ENCODE data around the gene ARHGAP9.

The ARHGAP9 gene

DNA sequence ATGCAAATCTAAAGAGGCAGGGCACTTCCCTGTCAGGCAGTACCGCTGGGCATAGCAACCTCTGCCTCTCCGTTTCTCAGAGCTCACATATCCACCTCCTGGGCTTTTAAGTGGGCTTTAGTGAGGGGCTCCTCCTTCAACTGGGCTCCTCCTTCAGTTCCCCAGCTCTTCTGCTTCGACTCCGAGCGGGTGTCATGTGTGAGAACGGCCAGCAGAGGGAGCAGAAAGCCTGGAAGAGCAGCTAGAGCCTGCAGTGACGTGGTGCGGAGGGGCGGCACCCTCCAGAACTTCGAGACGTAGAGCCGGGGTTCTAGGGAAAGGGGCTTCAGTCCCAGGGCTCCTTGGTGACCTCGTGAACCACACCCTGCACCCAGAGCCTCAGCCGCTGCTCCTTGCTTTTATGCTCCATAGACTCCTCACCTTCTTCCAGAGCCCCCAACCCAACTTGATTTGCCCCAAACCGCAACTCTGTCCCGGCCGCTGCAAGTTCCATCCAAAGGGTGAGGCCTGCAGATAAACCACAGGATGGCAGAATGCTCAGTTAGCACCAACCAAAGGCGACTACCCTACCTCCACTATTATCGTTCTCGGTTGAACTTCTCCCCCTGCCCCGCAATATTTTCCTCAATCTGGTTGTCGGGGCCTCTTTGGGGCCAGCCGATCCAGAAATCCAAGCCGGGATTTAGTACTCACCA lies 20.5 kb downstream of the ARHGAP9 start:
- Histone ChIP-seq H3K27ac (ENCODE audit: low read depth in 2 of 2, low read length in 2 of 2) (peak overlapping the region; percentile 87 to 91), H3K9ac (ENCODE audit: low read depth in 1 of 2, low read length in 2 of 2) (peak overlapping the region; percentile 79 to 92), H3K36me3 (ENCODE audit: control insufficient read depth in 2 of 2, insufficient read depth in 2 of 2, low read length in 2 of 2) (no peaks in the 10 kb centered on the region), H3K4me1 (ENCODE audit: control insufficient read depth in 2 of 2, insufficient read depth in 2 of 2, low read length in 2 of 2) (peaks cover 30 to 39% of the 10 kb centered on the region in 2 donors), H3K4me3 (ENCODE audit: low read length in 2 of 2) (peak overlapping the region; percentile 85 to 92), H3K27me3 (ENCODE audit: control insufficient read depth in 2 of 2, insufficient read depth in 2 of 2, low read length in 2 of 2) (peaks cover 9 to 11% of the 10 kb centered on the region in 2 donors), H3K9me3 (ENCODE audit: control insufficient read depth in 2 of 2, low read length in 2 of 2) (no peaks in the 10 kb centered on the region)

- Histone ChIP-seq H3K9ac (ENCODE audit: low read depth in 1 of 2, low read length in 2 of 2) (peak overlapping the region; percentile 79 to 92), H3K36me3 (ENCODE audit: control insufficient read depth in 2 of 2, insufficient read depth in 2 of 2, low read length in 2 of 2) (no peaks in the 10 kb centered on the region), H3K4me1 (ENCODE audit: control insufficient read depth in 2 of 2, insufficient read depth in 2 of 2, low read length in 2 of 2) (peaks cover 30 to 39% of the 10 kb centered on the region in 2 donors), H3K27ac (ENCODE audit: low read depth in 2 of 2, low read length in 2 of 2) (peak overlapping the region; percentile 87 to 91), H3K4me3 (ENCODE audit: low read length in 2 of 2) (peak overlapping the region; percentile 85 to 92), H3K27me3 (ENCODE audit: control insufficient read depth in 2 of 2, insufficient read depth in 2 of 2, low read length in 2 of 2) (peaks cover 9 to 11% of the 10 kb centered on the region in 2 donors), H3K9me3 (ENCODE audit: control insufficient read depth in 2 of 2, low read length in 2 of 2) (no peaks in the 10 kb centered on the region)
Measured at GRCh38 chr12:57458665-57459054, 21.0 kb downstream of the ARHGAP9 start.

DNA sequence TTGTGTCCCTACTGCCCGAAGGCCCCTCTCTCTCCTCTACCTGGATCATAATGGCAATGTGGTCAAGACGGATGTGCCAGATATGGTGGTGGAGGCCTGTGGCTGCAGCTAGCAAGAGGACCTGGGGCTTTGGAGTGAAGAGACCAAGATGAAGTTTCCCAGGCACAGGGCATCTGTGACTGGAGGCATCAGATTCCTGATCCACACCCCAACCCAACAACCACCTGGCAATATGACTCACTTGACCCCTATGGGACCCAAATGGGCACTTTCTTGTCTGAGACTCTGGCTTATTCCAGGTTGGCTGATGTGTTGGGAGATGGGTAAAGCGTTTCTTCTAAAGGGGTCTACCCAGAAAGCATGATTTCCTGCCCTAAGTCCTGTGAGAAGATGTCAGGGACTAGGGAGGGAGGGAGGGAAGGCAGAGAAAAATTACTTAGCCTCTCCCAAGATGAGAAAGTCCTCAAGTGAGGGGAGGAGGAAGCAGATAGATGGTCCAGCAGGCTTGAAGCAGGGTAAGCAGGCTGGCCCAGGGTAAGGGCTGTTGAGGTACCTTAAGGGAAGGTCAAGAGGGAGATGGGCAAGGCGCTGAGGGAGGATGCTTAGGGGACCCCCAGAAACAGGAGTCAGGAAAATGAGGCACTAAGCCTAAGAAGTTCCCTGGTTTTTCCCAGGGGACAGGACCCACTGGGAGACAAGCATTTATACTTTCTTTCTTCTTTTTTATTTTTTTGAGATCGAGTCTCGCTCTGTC lies 22.8 kb downstream of the ARHGAP9 start:
- Histone ChIP-seq H3K9me3 (ENCODE audit: control insufficient read depth in 2 of 2, low read length in 2 of 2) (no peaks in the 10 kb centered on the region), H3K36me3 (ENCODE audit: control insufficient read depth in 2 of 2, insufficient read depth in 2 of 2, low read length in 2 of 2) (no peaks in the 10 kb centered on the region), H3K4me1 (ENCODE audit: control insufficient read depth in 2 of 2, insufficient read depth in 2 of 2, low read length in 2 of 2) (peaks cover 24 to 32% of the 10 kb centered on the region in 2 donors), H3K4me3 (ENCODE audit: low read length in 2 of 2) (no peak overlapping the region), H3K9ac (ENCODE audit: low read depth in 1 of 2, low read length in 2 of 2) (no peak overlapping the region), H3K27ac (ENCODE audit: low read depth in 2 of 2, low read length in 2 of 2) (no peak overlapping the region), H3K27me3 (ENCODE audit: control insufficient read depth in 2 of 2, insufficient read depth in 2 of 2, low read length in 2 of 2) (peaks cover 9 to 11% of the 10 kb centered on the region in 2 donors)

- no peaks in the 10 kb centered on the region for H3K9me3 ChIP-seq (ENCODE audit: control insufficient read depth in 2 of 2, low read length in 2 of 2)
- H3K9ac ChIP-seq (ENCODE audit: low read depth in 1 of 2, low read length in 2 of 2) = peak overlapping the region in 1 of 2 donors; percentile 42
- H3K4me3 ChIP-seq (ENCODE audit: low read length in 2 of 2) = no peak overlapping the region
- H3K4me1 ChIP-seq (ENCODE audit: control insufficient read depth in 2 of 2, insufficient read depth in 2 of 2, low read length in 2 of 2) = peaks cover 22 to 28% of the 10 kb centered on the region in 2 donors
- no peaks in the 10 kb centered on the region for H3K36me3 ChIP-seq (ENCODE audit: control insufficient read depth in 2 of 2, insufficient read depth in 2 of 2, low read length in 2 of 2)
- H3K27ac ChIP-seq (ENCODE audit: low read depth in 2 of 2, low read length in 2 of 2) = no peak overlapping the region
- peaks cover 9 to 11% of the 10 kb centered on the region in 2 donors for H3K27me3 ChIP-seq (ENCODE audit: control insufficient read depth in 2 of 2, insufficient read depth in 2 of 2, low read length in 2 of 2)
Measured at GRCh38 chr12:57456145-57456700, 23.4 kb downstream of the ARHGAP9 start.

DNA sequence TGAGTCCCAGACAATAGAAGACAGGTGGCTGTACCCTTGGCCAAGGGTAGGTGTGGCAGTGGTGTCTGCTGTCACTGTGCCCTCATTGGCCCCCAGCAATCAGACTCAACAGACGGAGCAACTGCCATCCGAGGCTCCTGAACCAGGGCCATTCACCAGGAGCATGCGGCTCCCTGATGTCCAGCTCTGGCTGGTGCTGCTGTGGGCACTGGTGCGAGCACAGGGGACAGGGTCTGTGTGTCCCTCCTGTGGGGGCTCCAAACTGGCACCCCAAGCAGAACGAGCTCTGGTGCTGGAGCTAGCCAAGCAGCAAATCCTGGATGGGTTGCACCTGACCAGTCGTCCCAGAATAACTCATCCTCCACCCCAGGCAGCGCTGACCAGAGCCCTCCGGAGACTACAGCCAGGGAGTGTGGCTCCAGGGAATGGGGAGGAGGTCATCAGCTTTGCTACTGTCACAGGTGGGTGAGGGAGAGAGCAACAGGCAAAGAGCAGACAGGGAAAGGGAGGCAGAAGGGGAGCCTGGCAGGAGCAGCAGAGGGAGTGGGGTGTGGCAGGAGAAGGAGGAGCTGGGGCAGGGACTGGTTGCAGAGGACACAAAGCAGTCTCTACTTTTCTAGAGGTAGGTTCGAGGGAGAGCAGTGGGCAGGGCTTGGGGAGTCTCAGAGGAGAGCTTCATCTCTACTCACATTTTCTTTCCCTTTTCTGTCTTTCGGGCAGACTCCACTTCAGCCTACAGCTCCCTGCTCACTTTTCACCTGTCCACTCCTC lies 24.1 kb downstream of the ARHGAP9 start:
- H3K27ac ChIP-seq (ENCODE audit: low read depth in 2 of 2, low read length in 2 of 2) = no peak overlapping the region

DNA sequence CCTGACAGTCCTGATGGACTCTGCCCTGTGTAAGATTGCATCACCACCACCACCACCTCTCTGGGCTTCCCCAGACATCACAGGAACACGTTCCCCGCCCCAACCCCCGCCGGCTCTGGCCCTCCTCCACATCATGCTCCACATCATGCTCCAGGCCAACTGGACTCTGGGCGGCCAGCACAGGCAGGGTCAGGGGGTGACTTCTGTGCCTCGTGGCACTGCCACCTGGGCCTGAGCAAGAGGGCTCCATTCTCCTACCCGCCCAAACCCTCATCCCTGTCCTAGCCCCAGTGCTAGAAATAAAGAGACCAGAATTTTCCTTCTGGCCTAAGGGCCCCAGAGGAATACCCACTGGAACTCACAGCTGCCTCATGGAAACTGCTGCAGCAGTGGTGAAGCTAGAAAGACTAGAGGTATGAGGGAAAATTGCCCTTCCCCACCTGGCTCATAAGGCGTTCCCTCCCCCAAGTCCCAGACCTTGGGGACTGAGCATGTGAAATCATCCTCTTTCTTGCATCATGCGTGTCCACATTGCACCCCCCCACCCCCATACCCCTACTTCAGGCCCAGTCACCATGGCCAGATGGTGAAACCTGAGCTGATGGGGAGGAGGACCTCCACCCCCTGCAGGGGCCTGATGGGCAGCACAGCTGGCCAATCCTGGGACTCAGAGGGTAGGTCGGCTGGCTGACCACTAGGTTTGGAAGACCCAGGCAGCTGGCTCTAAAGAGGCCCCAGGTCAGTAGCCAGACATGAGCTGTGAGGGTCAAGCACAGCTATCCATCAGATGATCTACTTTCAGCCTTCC lies 24.9 kb downstream of the ARHGAP9 start, which contains the start of gene INHBE:
Gene INHBE, plus strand, starts transcription at position 742 of the 808 bp plus-strand sequence. CDS start 230 bp downstream, outside the sequence.
- no peaks in the 10 kb centered on the region for H3K9me3 ChIP-seq (ENCODE audit: control insufficient read depth in 2 of 2, low read length in 2 of 2)
- H3K9ac ChIP-seq (ENCODE audit: low read depth in 1 of 2, low read length in 2 of 2) = peak within 1 kb of the TSS in 1 of 2 donors; percentile 42
- H3K4me3 ChIP-seq (ENCODE audit: low read length in 2 of 2) = no peak within 1 kb of the TSS
- H3K36me3 ChIP-seq (ENCODE audit: control insufficient read depth in 2 of 2, insufficient read depth in 2 of 2, low read length in 2 of 2) = no peaks in the 10 kb centered on the region
- H3K27me3 ChIP-seq (ENCODE audit: control insufficient read depth in 2 of 2, insufficient read depth in 2 of 2, low read length in 2 of 2) = peaks cover 0 to 4% of the 10 kb centered on the region in 2 donors
- peaks cover 16 to 22% of the 10 kb centered on the region in 2 donors for H3K4me1 ChIP-seq (ENCODE audit: control insufficient read depth in 2 of 2, insufficient read depth in 2 of 2, low read length in 2 of 2)
- H3K27ac ChIP-seq (ENCODE audit: low read depth in 2 of 2, low read length in 2 of 2) = no peak within 1 kb of the TSS

More for the DNA sequence above, 24.1 kb downstream of the ARHGAP9 start:
- Histone ChIP-seq H3K9ac (ENCODE audit: low read depth in 1 of 2, low read length in 2 of 2) (peak overlapping the region in 1 of 2 donors; percentile 42), H3K4me3 (ENCODE audit: low read length in 2 of 2) (no peak overlapping the region), H3K36me3 (ENCODE audit: control insufficient read depth in 2 of 2, insufficient read depth in 2 of 2, low read length in 2 of 2) (no peaks in the 10 kb centered on the region), H3K4me1 (ENCODE audit: control insufficient read depth in 2 of 2, insufficient read depth in 2 of 2, low read length in 2 of 2) (peaks cover 16 to 22% of the 10 kb centered on the region in 2 donors), H3K9me3 (ENCODE audit: control insufficient read depth in 2 of 2, low read length in 2 of 2) (no peaks in the 10 kb centered on the region), H3K27me3 (ENCODE audit: control insufficient read depth in 2 of 2, insufficient read depth in 2 of 2, low read length in 2 of 2) (peaks cover 3 to 6% of the 10 kb centered on the region in 2 donors)

DNA sequence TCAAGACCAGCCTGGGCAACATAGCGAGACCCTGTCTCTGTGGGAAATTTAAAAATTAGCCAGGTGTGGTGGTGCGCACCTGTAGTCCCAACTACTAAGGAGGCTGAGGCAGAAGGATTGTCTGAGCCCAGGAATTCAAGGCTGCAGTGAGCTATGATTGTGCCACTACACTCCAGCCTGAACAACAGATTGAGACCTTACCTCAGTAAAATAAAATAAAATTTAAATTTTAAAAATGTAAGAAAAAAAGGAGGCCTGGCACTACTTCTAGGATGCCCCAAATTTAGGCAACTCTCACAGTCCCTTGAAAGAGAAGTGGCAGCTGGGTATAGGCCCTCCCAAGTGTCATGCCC lies 25.5 kb downstream of the ARHGAP9 start:
- Histone ChIP-seq H3K36me3 (ENCODE audit: control insufficient read depth in 2 of 2, insufficient read depth in 2 of 2, low read length in 2 of 2) (no peaks in the 10 kb centered on the region), H3K27me3 (ENCODE audit: control insufficient read depth in 2 of 2, insufficient read depth in 2 of 2, low read length in 2 of 2) (peaks cover 0 to 4% of the 10 kb centered on the region in 2 donors), H3K9me3 (ENCODE audit: control insufficient read depth in 2 of 2, low read length in 2 of 2) (no peaks in the 10 kb centered on the region), H3K9ac (ENCODE audit: low read depth in 1 of 2, low read length in 2 of 2) (no peak overlapping the region), H3K4me3 (ENCODE audit: low read length in 2 of 2) (no peak overlapping the region), H3K4me1 (ENCODE audit: control insufficient read depth in 2 of 2, insufficient read depth in 2 of 2, low read length in 2 of 2) (peaks cover 14 to 19% of the 10 kb centered on the region in 2 donors), H3K27ac (ENCODE audit: low read depth in 2 of 2, low read length in 2 of 2) (no peak overlapping the region)

- Histone ChIP-seq H3K9me3 (ENCODE audit: control insufficient read depth in 2 of 2, low read length in 2 of 2) (no peaks in the 10 kb centered on the region), H3K27ac (ENCODE audit: low read depth in 2 of 2, low read length in 2 of 2) (no peak overlapping the region), H3K4me3 (ENCODE audit: low read length in 2 of 2) (no peak overlapping the region), H3K27me3 (ENCODE audit: control insufficient read depth in 2 of 2, insufficient read depth in 2 of 2, low read length in 2 of 2) (peaks cover 0 to 4% of the 10 kb centered on the region in 2 donors), H3K9ac (ENCODE audit: low read depth in 1 of 2, low read length in 2 of 2) (no peak overlapping the region), H3K4me1 (ENCODE audit: control insufficient read depth in 2 of 2, insufficient read depth in 2 of 2, low read length in 2 of 2) (peaks cover 7 to 10% of the 10 kb centered on the region in 2 donors), H3K36me3 (ENCODE audit: control insufficient read depth in 2 of 2, insufficient read depth in 2 of 2, low read length in 2 of 2) (no peaks in the 10 kb centered on the region)
Measured at GRCh38 chr12:57452937-57453509, 26.6 kb downstream of the ARHGAP9 start.
